KMS-11 (cell line): Measurements from ENCODE around the gene LCLAT1.

Source experiments
- H2AFZ ChIP-seq: fragments of 200-600 bp; sonication (generic); 2 replicates; pipeline ENCODE4 v1.6.1; 2016; ENCODE audit warnings: antibody characterized with exemption, mixed run types, low read depth
- H3K27ac ChIP-seq: fragments of 200-600 bp; sonication (generic); 2 replicates; pipeline ENCODE4 v1.6.1; 2016; ENCODE audit warnings: mild to moderate bottlenecking, mixed run types
- H3K27me3 ChIP-seq: fragments of 200-600 bp; sonication (generic); 2 replicates; pipeline ENCODE4 v1.6.1; 2017; ENCODE audit warnings: mild to moderate bottlenecking, low read depth, mixed run types, moderate library complexity; ENCODE audit not compliant: insufficient read depth
- H3K36me3 ChIP-seq: fragments of 200-600 bp; sonication (generic); 2 replicates; pipeline ENCODE4 v1.6.1; 2017; ENCODE audit warnings: mild to moderate bottlenecking, mixed run types; ENCODE audit not compliant: insufficient read depth
- H3K4me1 ChIP-seq: fragments of 200-600 bp; sonication (generic); 2 replicates; pipeline ENCODE4 v1.6.1; 2016; ENCODE audit warnings: mild to moderate bottlenecking, low read depth, mixed run types; ENCODE audit not compliant: poor library complexity, severe bottlenecking
- H3K4me2 ChIP-seq: fragments of 200-600 bp; sonication (generic); 2 replicates; pipeline ENCODE4 v1.7.0; 2016; ENCODE audit warnings: mild to moderate bottlenecking, mixed run types
- H3K4me3 ChIP-seq: fragments of 200-600 bp; sonication (generic); IDR thresholded peaks from 2 replicates; pipeline ENCODE4 v1.6.1; 2017; ENCODE audit warnings: low read depth, low read length, mixed read lengths; ENCODE audit not compliant: insufficient read depth
- H3K79me2 ChIP-seq: fragments of 200-600 bp; sonication (generic); 2 replicates; pipeline ENCODE4 v1.6.1; 2016; ENCODE audit warnings: low read depth, mixed run types; ENCODE audit not compliant: insufficient read depth
- H3K9ac ChIP-seq: fragments of 200-600 bp; sonication (generic); 2 replicates; pipeline ENCODE4 v1.6.1; 2016; ENCODE audit warnings: mild to moderate bottlenecking, mixed run types
- H4K20me1 ChIP-seq: fragments of 200-600 bp; sonication (generic); 2 replicates; pipeline ENCODE4 v1.6.1; 2016; ENCODE audit warnings: mild to moderate bottlenecking, mixed run types; ENCODE audit not compliant: insufficient read depth
- CTCF ChIP-seq: fragments of 200-600 bp; sonication (generic); conservative IDR thresholded peaks from 2 replicates; pipeline ENCODE4 v1.6.1; 2017; ENCODE audit warnings: low read depth, mild to moderate bottlenecking, antibody characterized with exemption, low read length, moderate library complexity, mixed read lengths

Gene LCLAT1

GRCh38 chr2:30582521-30582920 is 135.5 kb downstream of the LCLAT1 start:
- no peak for TF ChIP-seq CTCF

GRCh38 chr2:30583204-30583749 is 136.2 kb downstream of the LCLAT1 start:
- no peaks in the 10 kb centered on the region for H3K27me3 ChIP-seq
- 0 out of 2 replicates have a peak overlapping the region, but pooled peaks have one; percentile 9 for H3K4me2 ChIP-seq
- H3K27ac ChIP-seq = no peak overlapping the region
- no peak overlapping the region for H3K9ac ChIP-seq
- no peak overlapping the region for H2AFZ ChIP-seq
- no peaks in the 10 kb centered on the region for H3K79me2 ChIP-seq
- H3K4me3 ChIP-seq = no peak overlapping the region
- peaks cover 11% of the 10 kb centered on the region for H3K4me1 ChIP-seq
- H4K20me1 ChIP-seq = no peaks in the 10 kb centered on the region
- no peaks in the 10 kb centered on the region for H3K36me3 ChIP-seq
- no peak for TF ChIP-seq CTCF

More at GRCh38 chr2:30582521-30582920, 135.5 kb downstream of the LCLAT1 start:
- Histone ChIP-seq H3K27ac (no peak overlapping the region), H2AFZ (no peak overlapping the region), H3K4me3 (no peak overlapping the region), H4K20me1 (no peaks in the 10 kb centered on the region), H3K4me2 (0 out of 2 replicates have a peak overlapping the region, but pooled peaks have one; percentile 9), H3K4me1 (peaks cover 11% of the 10 kb centered on the region), H3K27me3 (no peaks in the 10 kb centered on the region), H3K9ac (no peak overlapping the region), H3K79me2 (no peaks in the 10 kb centered on the region), H3K36me3 (no peaks in the 10 kb centered on the region)

- Histone ChIP-seq H3K4me3 (no peak overlapping the region), H4K20me1 (no peaks in the 10 kb centered on the region), H2AFZ (no peak overlapping the region), H3K27me3 (no peaks in the 10 kb centered on the region), H3K79me2 (no peaks in the 10 kb centered on the region), H3K4me1 (peaks cover 11% of the 10 kb centered on the region), H3K36me3 (no peaks in the 10 kb centered on the region), H3K27ac (no peak overlapping the region), H3K9ac (no peak overlapping the region), H3K4me2 (no peak overlapping the region)
- TF ChIP-seq CTCF = no peak
Observed at GRCh38 chr2:30584116-30584515, 137.1 kb downstream of the LCLAT1 start.

- TF ChIP-seq CTCF = no peak
- no peaks in the 10 kb centered on the region for H4K20me1 ChIP-seq
- no peak overlapping the region for H3K4me3 ChIP-seq
- no peak overlapping the region for H2AFZ ChIP-seq
- H3K27me3 ChIP-seq = no peaks in the 10 kb centered on the region
- H3K9ac ChIP-seq = no peak overlapping the region
- no peaks in the 10 kb centered on the region for H3K36me3 ChIP-seq
- H3K79me2 ChIP-seq = no peaks in the 10 kb centered on the region
- no peak overlapping the region for H3K27ac ChIP-seq
- H3K4me2 ChIP-seq = no peak overlapping the region
- H3K4me1 ChIP-seq = no peaks in the 10 kb centered on the region
Observed at GRCh38 chr2:30588994-30589393, 141.9 kb downstream of the LCLAT1 start.
